Activated CD4-positive, alpha-beta T cell treated with anti-CD3 and anti-CD28 coated beads, Interleukin-2, Interleukin-4, amounts not matched to agents 100 ng/mL and 50 ng/mL, durations not matched to agents 16 hours and 8 hours (primary cell): ENCODE measurements around the gene CALCOCO1.

Source experiments
- DNase-seq: peaks from one replicate; pipeline ENCODE4 v3.0.0-alpha.2; 2020; ENCODE audit warnings: low spot score

CALCOCO1 gene

GRCh38 chr12:53752192-53752601 is 24.9 kb upstream of the CALCOCO1 start:
- DNase-seq, result no peak

- no peak for DNase-seq
Measured at GRCh38 chr12:53751336-53752191, 24.3 kb upstream of the CALCOCO1 start, which contains the start of gene CISTR. CISTR (minus strand) TSS chr12:53751979.

- no peak for DNase-seq
Measured at GRCh38 chr12:53750812-53751335, 23.6 kb upstream of the CALCOCO1 start.

DNA sequence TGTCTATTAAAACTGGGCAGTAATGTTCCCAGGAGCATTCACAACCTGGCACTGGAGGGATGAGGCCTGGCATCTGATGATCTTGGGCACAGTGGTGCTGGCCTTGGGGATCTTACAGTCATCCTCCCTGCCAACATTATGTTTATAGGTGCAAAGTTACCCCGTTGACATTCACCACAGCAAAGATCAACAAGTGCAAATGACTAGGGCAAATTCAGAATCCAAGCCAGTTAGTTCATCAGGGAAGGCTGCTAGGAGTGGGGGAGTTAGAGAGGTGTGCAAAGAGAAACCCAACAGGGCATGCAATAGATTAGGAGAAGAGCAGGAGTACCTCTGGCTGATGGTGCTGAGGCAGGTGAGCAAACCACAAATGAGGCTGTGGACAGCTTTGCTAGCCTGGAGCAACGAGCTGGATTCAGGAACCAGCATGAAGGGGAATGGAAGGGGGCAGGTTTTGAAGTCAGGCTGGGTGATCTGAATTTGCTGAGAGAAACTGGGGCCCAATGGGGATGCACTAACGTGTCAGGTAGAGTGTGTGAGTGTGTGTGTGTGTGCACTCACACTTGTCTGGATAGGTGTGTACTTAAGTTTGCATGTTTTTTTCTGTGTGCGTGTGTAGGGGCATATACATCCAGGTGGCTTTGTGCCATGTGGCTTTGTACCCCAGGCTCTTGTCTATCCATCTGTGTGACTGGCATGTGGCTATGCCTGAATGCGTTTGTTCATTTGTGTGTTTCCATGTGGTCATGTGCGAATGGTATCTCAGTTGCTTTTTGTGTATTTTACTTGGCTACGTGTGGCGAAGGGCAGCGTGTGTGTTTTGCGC is 22.9 kb upstream of the CALCOCO1 start:
- DNase-seq, result no peak

- DNase-seq, result no peak
Measured at GRCh38 chr12:53748072-53748840, 21.0 kb upstream of the CALCOCO1 start.

DNA sequence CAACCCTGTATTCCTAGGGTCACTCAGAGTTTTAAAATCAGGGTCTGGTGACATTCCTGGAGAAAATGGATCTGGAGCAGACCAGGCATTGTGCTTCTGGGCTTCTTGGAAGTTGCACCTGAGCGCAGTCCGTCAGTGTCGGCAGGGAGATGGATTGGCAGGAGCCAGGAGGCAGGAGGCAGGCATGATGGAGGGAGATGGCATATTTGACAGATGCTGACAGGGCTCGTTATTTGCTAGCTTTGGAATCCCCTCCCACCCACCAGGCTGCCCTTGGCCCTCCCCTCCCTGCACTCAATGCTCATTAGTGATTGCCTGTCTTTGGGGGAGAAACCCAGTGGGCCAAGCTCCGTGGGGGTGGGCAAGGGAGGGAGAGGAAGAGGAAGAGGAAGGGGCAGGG is 19.8 kb upstream of the CALCOCO1 start:
- DNase-seq, result no peak

DNA sequence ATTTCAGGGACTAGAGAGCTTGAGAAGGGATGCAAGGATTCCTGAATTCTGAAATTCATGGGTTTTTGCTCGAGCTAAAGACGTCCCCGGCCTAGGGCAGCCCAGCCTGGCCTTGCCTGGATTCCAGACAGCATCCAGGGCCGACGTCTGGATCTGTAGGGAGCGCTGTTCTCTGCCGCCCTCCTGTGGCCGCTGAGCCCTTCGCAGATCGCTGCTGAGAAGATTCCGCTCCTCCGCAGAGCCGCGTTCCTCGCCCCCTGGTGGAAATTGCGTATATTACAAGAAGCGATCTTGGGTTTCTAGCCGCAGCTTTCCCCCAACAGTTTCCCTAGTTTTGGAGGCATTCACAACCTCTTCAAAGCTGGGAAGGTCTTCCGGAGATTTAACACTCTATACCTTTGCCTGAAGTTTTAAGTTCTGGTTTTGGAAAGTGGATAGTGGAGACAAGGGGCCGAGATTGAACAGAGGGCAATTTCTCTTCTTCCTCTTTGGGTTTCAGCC is 19.4 kb upstream of the CALCOCO1 start:
- DNase-seq, result peak; percentile 88

- DNase-seq, result no peak
Measured at GRCh38 chr12:53744751-53745150, 17.5 kb upstream of the CALCOCO1 start.

DNA sequence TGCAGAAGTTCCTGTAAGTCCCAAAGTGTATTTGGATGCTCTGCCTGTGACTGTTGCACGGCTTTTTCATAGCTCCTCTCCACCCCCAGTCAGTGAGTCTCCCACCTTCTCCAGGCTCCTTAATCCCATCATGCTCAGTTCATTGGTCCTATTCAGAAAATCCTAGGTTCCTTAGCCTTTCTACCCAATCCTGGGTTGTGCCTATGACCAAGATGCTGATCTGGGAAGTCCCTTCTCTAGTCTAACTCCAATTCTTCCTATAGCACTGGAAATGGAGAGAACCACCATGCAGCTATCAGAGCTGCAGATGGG is 16.8 kb upstream of the CALCOCO1 start:
- no peak for DNase-seq

DNA sequence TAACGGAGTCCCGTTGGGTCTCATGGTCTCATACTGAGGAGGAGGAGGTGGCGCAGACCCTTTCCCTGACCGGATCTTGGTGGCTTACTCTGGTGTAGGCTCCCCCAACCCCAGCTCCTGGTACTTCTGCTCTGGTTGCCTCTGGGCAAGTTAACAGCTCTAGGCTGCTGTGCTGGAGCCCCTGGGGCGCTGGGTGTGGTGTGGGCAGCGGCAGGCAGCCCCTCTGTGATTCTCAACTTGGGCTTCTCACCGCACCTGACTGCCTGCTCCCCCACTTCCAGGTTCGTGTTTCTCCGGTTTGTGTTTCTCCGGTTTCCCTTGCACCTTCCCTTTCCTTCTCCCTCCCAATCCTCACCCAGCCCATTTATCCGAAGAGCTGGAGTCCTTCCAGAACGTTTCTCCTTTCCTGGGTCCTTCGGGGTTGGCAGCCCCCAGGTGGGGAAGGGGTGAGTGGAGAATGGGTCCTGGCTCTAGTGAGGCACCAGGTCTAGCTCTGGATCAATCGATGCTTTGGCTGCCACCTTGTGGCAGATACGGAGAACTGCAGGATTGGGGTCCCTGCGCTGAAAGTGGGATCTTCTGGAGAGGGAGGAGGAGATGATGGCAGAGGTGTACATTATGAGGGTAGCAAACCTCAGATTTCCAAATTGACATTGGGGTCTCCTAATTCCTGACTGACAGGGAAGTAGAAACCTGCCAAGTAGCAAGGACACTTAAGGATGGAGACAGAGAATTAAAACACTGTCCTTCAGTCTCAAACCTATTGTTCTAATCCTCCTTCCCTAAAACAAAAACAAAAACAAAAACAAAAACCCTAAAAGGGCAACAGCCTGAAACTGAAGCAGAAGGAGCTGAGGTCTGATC is 16.2 kb upstream of the CALCOCO1 start:
- peak; percentile 68 for DNase-seq

- DNase-seq, result no peak
Measured at GRCh38 chr12:53740130-53740491, 12.9 kb upstream of the CALCOCO1 start.

- DNase-seq, result no peak
Measured at GRCh38 chr12:53739214-53740129, 12.2 kb upstream of the CALCOCO1 start.

DNA sequence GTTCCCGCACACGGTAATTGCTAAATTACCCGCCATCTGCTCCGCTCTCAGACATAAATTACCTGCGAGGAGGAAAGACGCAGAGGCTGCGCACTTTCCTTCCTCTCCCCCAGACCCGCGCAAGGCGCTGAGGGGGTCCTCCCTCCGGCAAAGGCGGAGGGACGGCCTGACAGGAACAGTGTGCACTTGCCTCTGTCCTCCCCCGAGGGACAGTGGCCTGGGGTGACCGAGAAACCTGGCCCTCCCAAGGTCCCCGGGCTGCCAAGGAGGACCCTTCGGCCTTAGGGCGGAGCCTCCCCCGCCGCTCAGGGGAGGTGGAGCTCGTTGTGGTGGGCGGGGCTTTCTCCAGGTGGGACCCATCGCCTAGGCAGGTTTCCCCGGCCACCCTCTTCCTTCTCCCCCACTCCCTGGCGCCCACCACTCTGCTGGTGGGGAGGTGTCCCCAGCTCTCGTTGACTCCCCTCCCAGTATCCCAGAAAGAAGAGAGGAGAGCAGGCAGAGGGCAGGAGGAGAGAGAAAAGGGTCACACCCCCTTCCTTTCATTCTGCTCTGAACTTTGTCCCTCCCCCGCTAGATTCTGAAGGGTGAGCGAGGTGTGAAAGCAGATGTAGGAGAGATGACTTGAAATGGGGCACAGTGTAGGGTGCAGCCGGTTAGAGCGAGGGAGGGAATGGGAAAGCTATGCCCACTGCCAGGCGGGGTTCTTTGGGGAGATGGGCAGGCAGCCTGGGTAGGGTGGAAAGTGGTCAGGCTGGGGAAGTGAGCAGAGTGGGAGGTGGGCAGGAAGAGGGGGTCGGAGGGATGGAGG is 11.4 kb upstream of the CALCOCO1 start:
- DNase-seq, result no peak

DNA sequence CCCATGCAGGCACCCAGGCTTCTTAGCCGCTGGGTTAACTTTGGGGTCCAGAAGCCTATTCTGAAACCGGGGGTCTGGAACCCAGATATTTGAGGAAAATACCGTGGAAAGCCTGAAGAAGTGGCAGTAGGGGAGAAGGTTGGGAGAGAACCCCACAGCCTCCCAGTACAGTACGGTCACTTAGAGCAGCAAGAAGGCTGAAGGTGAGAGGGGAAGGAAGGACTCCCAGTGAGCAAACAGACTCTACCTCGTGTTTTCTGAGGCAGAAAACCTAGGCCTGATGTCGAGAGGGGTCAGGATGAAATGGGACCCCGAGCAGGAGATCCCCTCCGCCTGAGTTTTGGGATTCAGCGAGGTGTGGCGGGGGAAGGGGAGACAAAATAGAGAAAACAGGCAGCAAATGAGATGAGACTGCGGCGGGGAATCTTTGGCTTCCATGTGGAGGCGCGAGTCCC is 10.7 kb upstream of the CALCOCO1 start:
- no peak for DNase-seq

- no peak for DNase-seq
Measured at GRCh38 chr12:53737093-53737808, 10.0 kb upstream of the CALCOCO1 start.

- DNase-seq, result no peak
Measured at GRCh38 chr12:53736592-53736991, 9.3 kb upstream of the CALCOCO1 start.

DNA sequence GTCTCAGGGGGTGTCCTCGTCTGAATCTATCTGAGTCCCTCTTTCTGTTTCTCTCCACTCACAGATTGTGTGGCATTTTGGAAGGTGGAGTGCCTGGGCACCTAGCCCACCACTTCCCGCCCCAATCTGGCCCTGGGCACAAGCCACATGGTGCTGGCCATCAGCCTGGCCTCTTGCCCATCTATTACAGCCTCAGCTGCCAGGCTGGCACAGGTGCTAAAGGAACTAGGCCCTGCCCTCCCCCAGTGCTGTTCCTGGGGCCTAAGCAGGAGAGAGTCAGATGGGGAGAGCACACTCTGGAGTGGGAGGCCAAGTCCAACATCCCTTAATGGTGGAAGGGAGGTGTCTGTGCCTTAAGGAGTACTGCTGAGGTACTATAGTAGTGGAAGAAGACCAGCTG is 8.3 kb upstream of the CALCOCO1 start:
- no peak for DNase-seq

GRCh38 chr12:53734425-53734824 is 7.2 kb upstream of the CALCOCO1 start:
- DNase-seq, result no peak
